Thyroid gland (tissue), 4 donors: Measurements from ENCODE around the gene GALNTL6.

Source experiments
- POLR2A ChIP-seq, 2 donors: fragments of 450-650 bp; IDR thresholded peaks; one replicate each; pipeline ENCODE4 v1.6.1; 2017; ENCODE audit warnings: antibody characterized with exemption in 2 of 2, mild to moderate bottlenecking in 2 of 2, moderate library complexity in 1 of 2
- TF ChIP-seq, protein P1 (sequence below), 6 experiments: fragments of 200-600 bp in 3 of 6; fragments of 450-650 bp in 3 of 6; sonication (generic) in 3 of 6; IDR thresholded peaks; one replicate each; pipeline ENCODE4 v1.5.1; 2016 to 2019; ENCODE audit warnings: antibody characterized with exemption in 6 of 6, mild to moderate bottlenecking in 2 of 6, inconsistent platforms in 1 of 6, moderate library complexity in 1 of 6

DNA sequence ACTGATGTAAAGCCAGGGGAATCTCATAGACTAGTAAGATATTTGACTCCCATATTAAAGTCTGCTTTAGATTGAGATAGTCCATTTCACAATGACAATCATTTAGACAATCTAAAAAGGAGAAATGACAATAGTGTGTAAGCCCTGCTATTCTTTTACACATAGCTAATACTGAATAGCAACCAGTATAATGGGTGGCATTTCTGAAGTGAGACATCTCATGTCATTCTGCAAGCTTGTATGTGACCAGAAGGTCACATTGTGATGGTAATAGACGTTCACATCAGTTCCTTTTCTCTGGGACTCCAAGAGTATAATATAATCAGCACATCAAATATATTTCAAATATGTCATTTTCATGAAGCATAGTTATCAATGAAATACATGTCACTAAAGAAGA, 440.2 kb downstream of the GALNTL6 start:
- TF ChIP-seq, protein P1, sequence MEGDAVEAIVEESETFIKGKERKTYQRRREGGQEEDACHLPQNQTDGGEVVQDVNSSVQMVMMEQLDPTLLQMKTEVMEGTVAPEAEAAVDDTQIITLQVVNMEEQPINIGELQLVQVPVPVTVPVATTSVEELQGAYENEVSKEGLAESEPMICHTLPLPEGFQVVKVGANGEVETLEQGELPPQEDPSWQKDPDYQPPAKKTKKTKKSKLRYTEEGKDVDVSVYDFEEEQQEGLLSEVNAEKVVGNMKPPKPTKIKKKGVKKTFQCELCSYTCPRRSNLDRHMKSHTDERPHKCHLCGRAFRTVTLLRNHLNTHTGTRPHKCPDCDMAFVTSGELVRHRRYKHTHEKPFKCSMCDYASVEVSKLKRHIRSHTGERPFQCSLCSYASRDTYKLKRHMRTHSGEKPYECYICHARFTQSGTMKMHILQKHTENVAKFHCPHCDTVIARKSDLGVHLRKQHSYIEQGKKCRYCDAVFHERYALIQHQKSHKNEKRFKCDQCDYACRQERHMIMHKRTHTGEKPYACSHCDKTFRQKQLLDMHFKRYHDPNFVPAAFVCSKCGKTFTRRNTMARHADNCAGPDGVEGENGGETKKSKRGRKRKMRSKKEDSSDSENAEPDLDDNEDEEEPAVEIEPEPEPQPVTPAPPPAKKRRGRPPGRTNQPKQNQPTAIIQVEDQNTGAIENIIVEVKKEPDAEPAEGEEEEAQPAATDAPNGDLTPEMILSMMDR (IDR thresholded peaks at IDR 0.05) = no peak
- no peak for TF ChIP-seq POLR2A (IDR thresholded peaks at IDR 0.05)
